K562 treated with DMSO at 1 percent for 48 hours (cell line): ENCODE data around the gene RRAS2. TPM values are rescaled to one million over a fixed set of nuclear protein-coding genes. Genes with fewer than 3 reads are reported as not detected.

Source experiments
- total RNA-seq: library from RNA; unstranded; fragments of 300-600 nt; gene quantifications from 2 replicates; pipeline ENCODE4 v1.2.3, GENCODE V29; 2022; ENCODE audit warnings: low replicate concordance; ENCODE audit errors: extremely low read depth

RRAS2 gene
- total RNA-seq, result not detected in 2 replicates

DNA sequence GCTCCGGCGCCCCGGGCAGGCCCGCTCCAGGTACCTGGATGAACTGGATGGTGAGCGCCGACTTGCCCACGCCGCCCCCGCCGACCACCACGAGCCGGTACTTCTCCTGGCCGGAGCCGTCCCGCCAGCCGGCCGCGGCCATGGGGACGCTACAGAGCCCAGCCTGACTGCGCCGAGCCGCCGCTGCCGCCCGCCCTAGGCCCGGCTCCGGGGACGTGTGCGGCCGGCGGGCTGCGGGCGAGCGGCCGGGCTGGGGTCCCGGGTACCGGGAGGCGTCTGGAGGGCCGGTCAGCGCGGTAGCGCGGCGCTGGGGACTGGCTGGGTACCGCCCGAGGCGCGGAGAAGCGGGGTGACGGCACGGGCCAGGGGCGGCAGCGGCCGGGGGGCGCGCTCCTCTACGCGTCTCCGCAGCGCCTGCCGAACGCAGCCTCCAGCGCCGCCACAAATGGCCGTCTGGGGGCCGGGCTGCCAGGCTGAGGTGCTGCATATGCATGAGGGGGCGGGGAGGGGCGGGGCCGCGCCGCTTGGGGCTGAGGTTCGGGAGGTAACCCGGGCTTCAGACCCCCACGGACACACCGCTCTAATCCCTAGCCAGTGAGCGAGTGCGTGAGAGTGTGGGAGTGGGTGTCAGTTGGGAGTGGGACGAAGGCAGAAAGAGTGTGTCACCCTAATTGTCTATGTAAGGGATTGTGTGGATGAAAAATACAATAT is at the start of gene RRAS2:
Gene RRAS2, minus strand, starts transcription at position 455 of the 711 bp plus-strand sequence. Its CDS starts 313 bp downstream, at position 142.

Other genes with a start within 250 kb of the RRAS2 start
- 109 TPM in 1 of 2 replicates, not detected in the other for gene COPB1, start 140.6 kb upstream of the RRAS2 start, total RNA-seq
- gene PSMA1, start 161.2 kb upstream of the RRAS2 start, total RNA-seq, result not detected in 2 replicates